K562 (cell line): ENCODE results near the gene LRRFIP2. TPM values are rescaled to one million over a fixed set of nuclear protein-coding genes. Genes with fewer than 3 reads are reported as not detected.

Experiments
- ATAC-seq: fragments of 200-7000 bp; cut with Tn5 transposase; 3 replicates; pipeline ENCODE4 v1.9.1; 2020; ENCODE audit warnings: moderate library complexity
- BruUV-seq: library from RNA; stranded (reverse); fragments of 400-500 nt; replicated peaks from 2 replicates; lab custom pipeline; 2021; lab: Mats Ljungman, UMichigan
- CTCF ChIA-PET: fragments of 300-600 bp; formaldehyde crosslinking; extraction: SDS; loops from one replicate; lab custom pipeline; 2021; ENCODE audit warnings: low intra/inter-chr PET ratio; lab: Yijun Ruan, JAX
- POLR2A ChIA-PET: fragments of 300-600, 350-650 bp; sonication (Branson Sonifier 250); formaldehyde crosslinking; extraction: SDS; loops from one replicate; lab custom pipeline; 2021; ENCODE audit warnings: antibody characterized with exemption, inconsistent platforms; lab: Yijun Ruan, JAX
- DNase-seq, 4 experiments: peaks; one replicate each; pipeline versions ENCODE4 v3.0.0 to v3.0.0-alpha.2; 2011 to 2018; ENCODE audit warnings: low spot score in 3 of 4, mixed read lengths in 3 of 4; ENCODE audit errors: extremely low read depth in 1 of 4
- FAIRE-seq: peaks from 2 replicates; lab custom pipeline; 2011; peaks lifted over from hg19 to GRCh38; lab: Jason Lieb, UNC
- H2AFZ ChIP-seq: 2 replicates; pipeline ENCODE4 v1.6.0; 2011; ENCODE audit warnings: low read depth, low read length, control low read depth, inconsistent platforms
- H3K27ac ChIP-seq: fragments of 200-600 bp; 3 replicates; pipeline ENCODE4 v1.8.0; 2011; ENCODE audit warnings: low read depth, mild to moderate bottlenecking, control low read depth, inconsistent platforms, low read length, moderate library complexity, mixed read lengths; ENCODE audit errors: extremely low read depth
- H3K27me3 ChIP-seq, 2 experiments: fragments of 300-600 bp in 1 of 2; 2 replicates in 1 of 2; 3 replicates in 1 of 2; pipeline versions ENCODE4 v1.6.0 to v1.8.0; 2011; ENCODE audit warnings: inconsistent platforms in 2 of 2, low read length in 2 of 2, mild to moderate bottlenecking in 1 of 2, mixed read lengths in 1 of 2, moderate library complexity in 1 of 2; ENCODE audit not compliant: control insufficient read depth in 2 of 2, insufficient read depth in 2 of 2
- H3K36me3 ChIP-seq: fragments of 300-600 bp; 3 replicates; pipeline ENCODE4 v1.8.0; 2011; ENCODE audit warnings: mild to moderate bottlenecking, low read length, inconsistent platforms; ENCODE audit not compliant: control insufficient read depth, insufficient read depth
- H3K4me1 ChIP-seq, 2 experiments: fragments of 200-600 bp in 1 of 2; replicated peaks in 1 of 2; 2 replicates in 1 of 2; 3 replicates in 1 of 2; pipeline versions ENCODE4 v1.5.1 to v1.8.0; 2011; ENCODE audit warnings: inconsistent platforms in 2 of 2, low read length in 2 of 2, mild to moderate bottlenecking in 1 of 2, mixed read lengths in 1 of 2, moderate library complexity in 1 of 2; ENCODE audit not compliant: control insufficient read depth in 2 of 2, insufficient read depth in 2 of 2
- H3K4me2 ChIP-seq: 2 replicates; pipeline ENCODE4 v1.6.1; 2011; ENCODE audit warnings: low read length, control low read depth, inconsistent platforms, mixed read lengths; ENCODE audit not compliant: insufficient read depth
- H3K4me3 ChIP-seq: fragments of 200-600 bp; sonication (generic), shearing (Covaris generic); 2 replicates; pipeline ENCODE4 v1.5.1; 2016; ENCODE audit warnings: control low read depth, inconsistent platforms
- H3K79me2 ChIP-seq: fragments of 200-600 bp; 3 replicates; pipeline ENCODE4 v1.8.0; 2011; ENCODE audit warnings: low read length, inconsistent platforms; ENCODE audit not compliant: control insufficient read depth, insufficient read depth
- H3K9ac ChIP-seq, 2 experiments: 2 replicates each; pipeline versions ENCODE4 v1.6.0 to v1.6.1; 2011; ENCODE audit warnings: low read depth in 2 of 2, low read length in 2 of 2, control low read depth in 1 of 2, inconsistent platforms in 1 of 2, mild to moderate bottlenecking in 1 of 2, mixed read lengths in 1 of 2; ENCODE audit not compliant: insufficient read depth in 1 of 2
- H3K9me1 ChIP-seq: one replicate; pipeline ENCODE4 v1.6.0; 2011; ENCODE audit warnings: inconsistent platforms, mild to moderate bottlenecking, low read length, moderate library complexity; ENCODE audit not compliant: control insufficient read depth, insufficient read depth
- H3K9me3 ChIP-seq: replicated peaks from 2 replicates; pipeline ENCODE4 v1.5.1; 2011; ENCODE audit warnings: low read depth, low read length, inconsistent platforms; ENCODE audit not compliant: control insufficient read depth, insufficient read depth
- H4K20me1 ChIP-seq: replicated peaks from 2 replicates; pipeline ENCODE4 v1.6.1; 2011; ENCODE audit warnings: low read length, inconsistent platforms, mixed read lengths; ENCODE audit not compliant: control insufficient read depth, insufficient read depth
- ARID1B ChIP-seq: fragments of 450-650 bp; IDR thresholded peaks from 2 replicates; pipeline ENCODE4 v1.6.1; 2016; ENCODE audit warnings: antibody characterized with exemption, mild to moderate bottlenecking, inconsistent platforms
- ILF3 ChIP-seq: fragments of 450-650 bp; IDR thresholded peaks from 2 replicates; pipeline ENCODE4 v1.6.1; 2018; ENCODE audit warnings: antibody characterized with exemption, mild to moderate bottlenecking, moderate library complexity, borderline replicate concordance
- MEF2A ChIP-seq: IDR thresholded peaks from 2 replicates; pipeline ENCODE4 v1.6.1; 2011; ENCODE audit warnings: low read depth, mild to moderate bottlenecking, low read length, moderate library complexity; ENCODE audit not compliant: control insufficient read depth
- MEIS2 ChIP-seq: fragments of 450-650 bp; IDR thresholded peaks from 2 replicates; pipeline ENCODE4 v1.6.1; 2014; ENCODE audit warnings: mild to moderate bottlenecking; ENCODE audit not compliant: partially characterized antibody
- PBX2 ChIP-seq, 2 experiments: IDR thresholded peaks in 1 of 2; conservative IDR thresholded peaks in 1 of 2; 2 replicates each; pipeline ENCODE4 v1.6.1; 2016; ENCODE audit warnings: low read depth in 2 of 2, mild to moderate bottlenecking in 1 of 2, missing compliant biosample characterization in 1 of 2, missing genetic modification characterization in 1 of 2, moderate library complexity in 1 of 2
- POLR2B ChIP-seq: fragments of 450-650 bp; IDR thresholded peaks from 2 replicates; pipeline ENCODE4 v1.6.1; 2018; ENCODE audit warnings: low read depth; ENCODE audit not compliant: partially characterized antibody
- SMAD4 ChIP-seq: fragments of 250-450 bp; sonication (Bioruptor Pico); conservative IDR thresholded peaks from 2 replicates; pipeline ENCODE4 v1.8.0; 2021; ENCODE audit warnings: inconsistent platforms, mild to moderate bottlenecking, moderate library complexity
- TAL1 ChIP-seq: fragments of 450-650 bp; IDR thresholded peaks from 2 replicates; pipeline ENCODE4 v1.6.1; 2016; ENCODE audit warnings: mild to moderate bottlenecking
- TCF3 ChIP-seq: sonication (generic); formaldehyde crosslinking; IDR thresholded peaks from 2 replicates; pipeline ENCODE4 v1.4.0; 2020; ENCODE audit warnings: mild to moderate bottlenecking, missing genetic modification reagents
- ZFPM2 ChIP-seq: fragments of 250-450 bp; sonication (Bioruptor Pico); IDR thresholded peaks from 2 replicates; pipeline ENCODE4 v1.5.1; 2022; ENCODE audit warnings: mild to moderate bottlenecking
- ZNF282 ChIP-seq: sonication (generic); formaldehyde crosslinking; IDR thresholded peaks from 2 replicates; pipeline ENCODE4 v1.8.1; 2023; ENCODE audit warnings: missing genetic modification reagents
- ZNF445 ChIP-seq: fragments of 250-450 bp; sonication (Bioruptor Pico); IDR thresholded peaks from 2 replicates; pipeline ENCODE4 v1.4.0; 2020; ENCODE audit warnings: low read depth, mild to moderate bottlenecking, moderate library complexity
- WGBS: fragments of 100-300 bp; shearing (Covaris generic); methylation state at CpG from one replicate; pipeline ENCODE4 v1.1.6; 2016; ENCODE audit warnings: low coverage, mixed read lengths; ENCODE audit not compliant: insufficient coverage; ENCODE audit errors: missing lambda C conversion rate; 5-methylcytosine and 5-hydroxymethylcytosine counted together
- in situ Hi-C: fragments of 300-500 bp; cut with MboI; formaldehyde crosslinking; loops from 4 replicates; pipeline ENCODE4 v1.15.0; 2018; ENCODE audit warnings: inconsistent platforms, mixed read lengths
- intact Hi-C: fragments of 100-400 bp; cut with micrococcal nuclease; formaldehyde crosslinking; loops from 2 replicates; pipeline ENCODE4 v1.14.2; 2022
- polyA plus RNA-seq, 8 experiments: library from polyadenylated mRNA; depleted of rRNA in 4 of 8; stranded (reverse) in 5 of 8; unstranded in 3 of 8; fragments of >200 nt; fragmentation: Nextera tagmentation in 2 of 8; fragmentation: Illumina TruSeq in 1 of 8; extraction: Ambion mirVana in 2 of 8; extraction: Trizol in 1 of 8; gene quantifications; 2 replicates each; pipeline versions ENCODE4 v1.2.1 to v1.2.3, GENCODE V29; 2011 to 2014; ENCODE audit warnings: inconsistent platforms in 1 of 8, missing spikeins in 1 of 8
- total RNA-seq, 7 experiments: library from RNA; depleted of rRNA in 6 of 7; stranded (reverse); fragments of >200 nt in 6 of 7; fragmentation: Illumina TruSeq in 2 of 7; extraction: Trizol in 2 of 7; gene quantifications; 2 replicates each; pipeline versions ENCODE4 v1.2.1 to v1.2.3, GENCODE V29; 2011 to 2021; ENCODE audit warnings: low replicate concordance in 1 of 7
- TF ChIP-seq, protein P1 (sequence below): fragments of 450-650 bp; IDR thresholded peaks from 2 replicates; pipeline ENCODE4 v1.6.1; 2016
- TF ChIP-seq, protein P2 (sequence below): fragments of 250-450 bp; sonication (Bioruptor Pico); IDR thresholded peaks from 2 replicates; pipeline ENCODE4 v1.4.0; 2020; ENCODE audit warnings: borderline replicate concordance

The LRRFIP2 gene
- total and polyA plus RNA-seq, 9 of the 15 experiments (the other 6 are each of a cell fraction or from before 2014, with no cell fraction given): 9.9 to 53.9 (median 42.7) TPM

GRCh38 chr3:37125195-37126073 is 48.9 kb downstream of the LRRFIP2 start:
- ChIA-PET POLR2A (interaction anchor here (1.0 to 1.1 kb wide), 3 partner anchors 14 to 98 kb away, joined by 3 to 5 read pairs (median 4); no protein-coding TSS in a partner anchor), CTCF (no interaction called here)
- Histone ChIP-seq H3K79me2 (peaks cover 3% of the 10 kb centered on the region; the same call in 1 of the 3 replicates), H3K27ac (peak overlapping the region; percentile 12; the same call in 1 of the 3 replicates), H3K4me1 (peaks cover 0 to 11% of the 10 kb centered on the region in 2 experiments; a peak in 3 of 5 replicates), H3K9me3 (no peaks in the 10 kb centered on the region), H4K20me1 (no peaks in the 10 kb centered on the region), H3K27me3 (no peaks in the 10 kb centered on the region), H3K4me3 (no peak overlapping the region), H3K36me3 (peaks cover 6% of the 10 kb centered on the region; the same call in 1 of the 3 replicates), H3K9me1 (no peaks in the 10 kb centered on the region), H3K4me2 (no peak overlapping the region), H2AFZ (no peak overlapping the region), H3K9ac (no peak overlapping the region)
- 45% methylated on average over 1 of the region's 1 CpG for WGBS
- peak; percentile 60 for ATAC-seq
- in situ Hi-C loops (no loop called here), intact Hi-C loops (no loop called here)
- no peak for DNase-seq
- no TSS peak for BruUV-seq
- FAIRE-seq: no peak
- TF ChIP-seq, protein P1, sequence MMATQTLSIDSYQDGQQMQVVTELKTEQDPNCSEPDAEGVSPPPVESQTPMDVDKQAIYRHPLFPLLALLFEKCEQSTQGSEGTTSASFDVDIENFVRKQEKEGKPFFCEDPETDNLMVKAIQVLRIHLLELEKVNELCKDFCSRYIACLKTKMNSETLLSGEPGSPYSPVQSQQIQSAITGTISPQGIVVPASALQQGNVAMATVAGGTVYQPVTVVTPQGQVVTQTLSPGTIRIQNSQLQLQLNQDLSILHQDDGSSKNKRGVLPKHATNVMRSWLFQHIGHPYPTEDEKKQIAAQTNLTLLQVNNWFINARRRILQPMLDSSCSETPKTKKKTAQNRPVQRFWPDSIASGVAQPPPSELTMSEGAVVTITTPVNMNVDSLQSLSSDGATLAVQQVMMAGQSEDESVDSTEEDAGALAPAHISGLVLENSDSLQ: peak; percentile 60
- TF ChIP-seq TAL1 (no peak), MEIS2 (peak; percentile 62), SMAD4 (CRISPR knock-in tag) (no peak), ZNF282 (CRISPR knock-in tag) (no peak), POLR2B (no peak), PBX2 (CRISPR knock-in tag; IDR thresholded peaks at IDR 0.05; ENCODE audit: low read depth) (no peak), PBX2 (tag; conservative IDR thresholded peaks at IDR 0.05; ENCODE audit: low read depth) (peak; percentile 71), ARID1B (peak; percentile 35; the same call in 1 of the 2 replicates), ZNF445 (CRISPR knock-in tag) (no peak), MEF2A (peak; percentile 61; the same call in 1 of the 2 replicates), TCF3 (CRISPR knock-in tag) (no peak), ZFPM2 (CRISPR knock-in tag) (no peak), ILF3 (no peak)
- TF ChIP-seq, protein P2, sequence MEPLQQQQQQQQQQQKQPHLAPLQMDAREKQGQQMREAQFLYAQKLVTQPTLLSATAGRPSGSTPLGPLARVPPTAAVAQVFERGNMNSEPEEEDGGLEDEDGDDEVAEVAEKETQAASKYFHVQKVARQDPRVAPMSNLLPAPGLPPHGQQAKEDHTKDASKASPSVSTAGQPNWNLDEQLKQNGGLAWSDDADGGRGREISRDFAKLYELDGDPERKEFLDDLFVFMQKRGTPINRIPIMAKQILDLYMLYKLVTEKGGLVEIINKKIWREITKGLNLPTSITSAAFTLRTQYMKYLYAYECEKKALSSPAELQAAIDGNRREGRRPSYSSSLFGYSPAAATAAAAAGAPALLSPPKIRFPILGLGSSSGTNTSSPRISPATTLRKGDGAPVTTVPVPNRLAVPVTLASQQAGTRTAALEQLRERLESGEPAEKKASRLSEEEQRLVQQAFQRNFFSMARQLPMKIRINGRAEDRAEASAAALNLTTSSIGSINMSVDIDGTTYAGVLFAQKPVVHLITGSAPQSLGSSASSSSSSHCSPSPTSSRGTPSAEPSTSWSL (CRISPR knock-in tag): no peak
